ENCODE results near the gene PRKCE.

The PRKCE gene

GRCh38 chr2:45728458-45728942 is 77.0 kb downstream of the PRKCE start:
- DNase-seq (ENCODE audit: low spot score): no peak

GRCh38 chr2:45729753-45730512 is 78.5 kb downstream of the PRKCE start:
- no peak for DNase-seq (ENCODE audit: low spot score)

- DNase-seq (ENCODE audit: low spot score): no peak
Measured at GRCh38 chr2:45731141-45731540, 79.7 kb downstream of the PRKCE start.

GRCh38 chr2:45732436-45732835 is 81.0 kb downstream of the PRKCE start:
- DNase-seq (ENCODE audit: low spot score): no peak

- DNase-seq (ENCODE audit: low spot score): no peak
Measured at GRCh38 chr2:45732946-45733345, 81.5 kb downstream of the PRKCE start.

- DNase-seq (ENCODE audit: low spot score): no peak
Measured at GRCh38 chr2:45734336-45734735, 82.9 kb downstream of the PRKCE start.

GRCh38 chr2:45734952-45735351 is 83.5 kb downstream of the PRKCE start:
- DNase-seq (ENCODE audit: low spot score): no peak

- DNase-seq (ENCODE audit: low spot score): no peak
Measured at GRCh38 chr2:45736757-45737704, 85.6 kb downstream of the PRKCE start.

- no peak for DNase-seq (ENCODE audit: low spot score)
Measured at GRCh38 chr2:45739796-45740485, 88.5 kb downstream of the PRKCE start.

- DNase-seq (ENCODE audit: low spot score): no peak
Measured at GRCh38 chr2:45741161-45741850, 89.8 kb downstream of the PRKCE start.

GRCh38 chr2:45743531-45744396 is 92.3 kb downstream of the PRKCE start:
- DNase-seq (ENCODE audit: low spot score): no peak

GRCh38 chr2:45745231-45745630 is 93.8 kb downstream of the PRKCE start:
- no peak for DNase-seq (ENCODE audit: low spot score)

- no peak for DNase-seq (ENCODE audit: low spot score)
Measured at GRCh38 chr2:45746888-45747287, 95.4 kb downstream of the PRKCE start.

- no peak for DNase-seq (ENCODE audit: low spot score)
Measured at GRCh38 chr2:45747363-45747762, 95.9 kb downstream of the PRKCE start.

- DNase-seq (ENCODE audit: low spot score): no peak
Measured at GRCh38 chr2:45748239-45748638, 96.8 kb downstream of the PRKCE start.

GRCh38 chr2:45750001-45750400 is 98.5 kb downstream of the PRKCE start:
- no peak for DNase-seq (ENCODE audit: low spot score)

GRCh38 chr2:45750484-45750883 is 99.0 kb downstream of the PRKCE start:
- DNase-seq (ENCODE audit: low spot score): no peak

GRCh38 chr2:45753381-45753780 is 101.9 kb downstream of the PRKCE start:
- no peak for DNase-seq (ENCODE audit: low spot score)

- no peak for DNase-seq (ENCODE audit: low spot score)
Measured at GRCh38 chr2:45754131-45755010, 102.9 kb downstream of the PRKCE start.

Measured in D341Med (cell line).